Hepatic stellate cell (primary cell): Measurements from ENCODE around the gene TMEM245.
A peak's percentile ranks its signal among the peaks of the same experiment; 100 is the strongest.
"Not testable (repeated sequence)": the region's sequence is repeated elsewhere in the genome, so short reads cannot be mapped to it uniquely, and the experiment has no call there.

Experiments
- DNase-seq: peaks from one replicate; pipeline ENCODE4 v3.0.0; 2011; ENCODE audit warnings: low spot score

Gene TMEM245

GRCh38 chr9:109132567-109133021, 12.8 kb upstream of the TMEM245 start:
- no peak for DNase-seq

- no peak for DNase-seq
Measured at GRCh38 chr9:109129470-109130197, 9.9 kb upstream of the TMEM245 start.

DNA sequence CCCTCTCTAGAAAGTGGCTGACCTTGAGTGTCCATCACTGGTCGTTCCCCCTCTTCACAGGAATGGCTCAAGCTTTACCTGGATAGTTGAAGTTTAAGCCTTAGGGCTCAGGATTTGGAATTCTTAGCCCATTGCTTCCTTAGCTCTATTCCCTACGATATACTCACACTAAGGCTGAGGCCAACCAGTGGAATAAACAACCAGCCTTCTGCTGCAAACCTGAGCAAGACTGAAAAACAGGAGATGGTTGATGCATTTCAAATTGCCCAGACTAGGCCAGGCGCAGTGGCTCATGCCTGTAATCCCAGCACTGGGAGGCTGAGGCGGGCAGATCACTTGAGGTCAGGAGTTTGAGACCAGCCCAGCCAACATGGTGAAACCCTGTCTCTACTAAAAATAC, 6.9 kb upstream of the TMEM245 start:
- DNase-seq, result not testable (repeated sequence)

DNA sequence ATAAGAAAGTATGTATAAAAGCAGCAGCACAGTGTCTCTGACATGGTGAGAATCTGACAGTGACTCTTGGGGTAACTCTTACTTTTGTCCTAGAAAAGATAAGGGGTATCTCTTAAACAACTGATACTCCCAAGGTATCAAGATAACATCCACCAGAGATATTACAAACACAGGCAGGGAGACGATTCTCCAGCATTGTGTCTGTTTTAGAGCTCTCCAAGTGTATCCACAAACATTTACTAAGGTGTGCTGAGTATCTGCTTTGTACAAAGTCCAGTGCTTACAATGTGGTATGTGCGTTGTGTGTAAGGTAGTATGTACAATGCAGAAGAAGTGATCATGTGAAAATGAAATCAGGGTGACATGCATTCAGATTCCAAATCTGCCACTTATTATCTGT, 4.4 kb upstream of the TMEM245 start:
- no peak for DNase-seq

DNA sequence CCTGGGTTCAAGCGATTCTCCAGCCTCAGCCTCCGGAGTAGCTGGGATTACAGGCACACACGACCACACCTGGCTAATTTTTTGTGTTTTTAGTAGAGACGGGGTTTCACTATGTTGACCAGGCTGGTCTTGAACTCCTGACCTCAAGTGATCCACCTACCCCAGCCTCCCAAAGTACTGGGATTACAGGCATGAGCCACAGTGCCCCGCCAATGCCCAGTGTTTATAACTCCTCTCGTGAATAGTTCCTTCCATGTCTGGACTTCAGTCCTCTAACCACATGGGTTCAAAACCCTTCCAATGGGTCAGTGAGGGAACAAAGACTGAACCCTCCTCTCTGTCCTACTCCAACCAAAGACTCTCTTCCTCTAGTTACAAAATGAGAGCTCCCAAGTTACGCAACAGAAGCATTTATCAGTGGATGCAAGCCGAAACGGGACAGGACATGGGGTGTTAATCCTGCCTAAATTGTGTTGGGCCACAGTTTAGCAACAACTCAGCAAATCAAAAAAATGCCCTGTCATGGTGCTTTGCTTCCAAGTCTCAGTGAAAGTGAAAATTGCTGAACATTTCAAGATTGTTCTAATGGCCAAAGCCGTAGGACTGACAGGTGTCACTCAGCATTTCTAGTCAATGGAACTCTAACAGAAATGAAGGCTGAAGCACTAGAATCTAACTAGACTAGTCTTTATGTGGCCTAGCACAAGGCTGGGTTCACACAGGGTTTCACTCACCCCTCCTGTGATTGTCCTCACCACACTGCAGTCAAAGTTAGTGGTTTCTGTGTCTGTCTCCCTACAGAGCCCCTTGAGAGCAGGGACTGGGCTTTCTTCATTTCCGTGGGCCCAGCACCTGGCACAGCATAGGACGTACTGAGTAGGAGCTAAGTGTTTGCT, 3.2 kb upstream of the TMEM245 start:
- DNase-seq, result no peak

DNA sequence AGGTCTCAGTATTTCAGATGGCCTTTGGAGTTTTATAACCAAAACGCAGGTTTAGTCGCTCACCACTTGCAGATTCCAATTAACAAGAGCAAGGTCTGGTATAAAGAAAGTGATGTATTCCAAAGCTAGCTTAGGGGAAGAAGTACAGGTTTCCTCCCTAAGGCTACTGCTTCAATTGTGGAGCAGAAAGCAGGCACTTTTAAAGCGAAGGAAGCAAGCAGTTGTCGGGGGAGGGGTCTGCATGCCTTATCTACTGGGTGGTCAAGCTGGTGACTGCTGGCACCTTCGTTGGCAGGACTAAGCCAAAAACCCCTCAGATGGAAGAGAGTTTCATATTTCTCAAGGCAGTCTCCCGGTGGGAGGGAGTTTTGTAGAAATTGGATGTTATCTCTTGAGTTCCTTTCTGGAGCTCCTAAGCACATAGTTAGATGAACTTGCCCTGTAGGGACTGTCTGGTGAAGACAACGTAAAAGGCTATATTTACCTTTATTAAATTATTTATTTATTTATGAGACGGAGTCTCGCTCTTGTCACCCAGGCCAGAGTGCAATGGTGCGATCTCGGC, 1.6 kb upstream of the TMEM245 start:
- DNase-seq, result no peak

GRCh38 chr9:109120204-109120789, 550 bp upstream of the TMEM245 start:
- no peak for DNase-seq

DNA sequence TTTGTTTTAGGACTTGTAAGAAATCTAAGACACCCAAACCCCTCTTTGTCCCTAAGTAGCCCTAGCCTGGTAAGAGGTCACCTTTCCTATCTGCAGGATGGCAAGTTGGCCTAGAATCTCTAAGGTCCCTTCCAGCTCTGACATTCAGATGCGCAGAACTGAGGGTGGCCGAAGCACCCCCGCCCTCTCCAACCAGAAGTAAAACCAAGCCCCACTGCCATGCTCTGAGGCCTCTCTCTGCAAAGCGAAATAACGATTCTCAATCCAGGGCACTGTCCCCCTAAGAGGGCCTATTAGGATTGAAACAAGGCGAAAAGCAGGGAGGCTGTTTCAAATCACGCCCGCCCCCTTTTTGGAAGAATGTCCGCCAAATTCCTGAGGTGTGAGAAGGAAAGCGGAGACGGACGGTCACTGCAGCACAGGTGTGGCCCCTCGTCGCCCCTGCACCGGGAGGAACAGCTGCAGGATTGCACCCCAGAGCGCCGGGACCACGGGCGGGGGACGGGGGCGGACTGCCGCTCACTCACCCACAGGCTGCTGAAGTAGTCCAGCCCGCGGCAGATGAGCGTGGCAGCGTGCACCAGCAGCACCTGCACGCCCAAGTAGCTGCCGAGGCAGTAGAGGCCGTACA, 824 bp downstream of the TMEM245 start:
- DNase-seq, result no peak

DNA sequence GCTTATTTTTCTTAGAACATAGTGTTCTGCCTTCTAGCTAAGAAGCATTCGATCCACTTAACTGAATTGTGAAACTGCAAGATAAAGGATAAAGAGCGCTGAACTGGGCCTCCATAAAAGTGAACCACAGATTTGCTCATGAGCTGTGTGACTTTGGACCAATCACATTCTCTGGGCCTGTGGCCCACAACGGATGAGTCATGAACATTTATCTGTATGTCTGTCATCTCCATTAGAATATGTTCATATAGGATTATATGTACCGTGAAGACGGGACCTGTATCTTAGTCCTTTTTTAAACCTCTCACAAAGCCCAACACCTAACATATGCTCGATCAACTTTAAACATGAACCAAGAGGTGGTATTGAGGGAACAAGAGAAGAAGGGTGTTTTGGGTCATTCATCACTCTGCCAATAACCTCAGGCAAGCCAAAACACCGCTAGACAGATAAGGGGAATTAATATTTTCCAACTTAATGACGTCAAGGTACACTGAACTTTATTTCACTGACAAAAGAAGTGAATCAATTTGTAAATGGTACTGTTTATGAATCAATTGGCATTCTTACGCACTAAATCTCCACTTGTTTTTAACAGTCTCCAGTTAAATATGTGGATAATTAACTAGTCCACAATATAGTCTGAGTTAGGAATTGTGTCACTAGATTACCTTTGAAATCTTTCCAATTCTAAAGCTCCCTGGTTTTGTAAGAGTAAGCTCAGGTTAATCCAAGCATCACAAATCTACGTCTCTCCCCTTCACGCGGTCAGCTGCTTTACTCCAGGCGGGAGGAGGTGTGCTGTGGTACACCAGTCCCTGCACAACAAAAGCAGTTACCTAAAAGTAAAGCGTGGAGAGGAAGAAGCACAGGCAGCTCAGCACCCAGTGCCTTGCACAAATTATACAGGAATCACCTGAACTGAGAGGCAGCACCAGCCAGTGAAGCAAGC, 1.6 kb downstream of the TMEM245 start:
- DNase-seq, result peak; percentile 71

DNA sequence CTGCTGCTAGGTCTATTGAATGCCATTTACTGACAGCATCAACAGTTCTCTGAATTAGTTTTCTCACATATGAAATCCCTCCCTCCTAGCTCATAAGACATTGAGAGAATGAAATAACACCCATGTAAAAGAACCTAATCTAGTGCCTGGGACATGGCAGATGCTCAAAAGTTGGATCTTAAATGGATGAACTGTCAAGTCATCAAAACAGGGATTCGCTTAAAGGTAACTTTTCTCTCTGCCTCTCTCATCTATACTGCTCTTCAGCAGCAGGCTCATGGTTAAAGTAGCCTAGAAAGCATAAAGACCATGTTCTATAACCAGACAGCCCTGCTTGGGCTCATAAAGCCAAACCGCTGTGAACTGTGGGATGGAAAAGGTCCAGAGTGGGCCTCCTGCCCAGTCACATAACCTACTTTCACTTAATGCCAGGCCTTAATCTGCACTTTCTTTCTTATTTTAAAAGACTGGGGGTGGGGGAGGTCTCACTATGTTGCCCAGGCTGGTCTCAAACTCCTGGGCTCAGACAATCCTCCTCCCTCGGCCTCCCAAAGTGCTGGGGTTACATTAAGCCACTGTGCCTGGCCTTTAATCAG, 3.7 kb downstream of the TMEM245 start:
- no peak for DNase-seq

DNA sequence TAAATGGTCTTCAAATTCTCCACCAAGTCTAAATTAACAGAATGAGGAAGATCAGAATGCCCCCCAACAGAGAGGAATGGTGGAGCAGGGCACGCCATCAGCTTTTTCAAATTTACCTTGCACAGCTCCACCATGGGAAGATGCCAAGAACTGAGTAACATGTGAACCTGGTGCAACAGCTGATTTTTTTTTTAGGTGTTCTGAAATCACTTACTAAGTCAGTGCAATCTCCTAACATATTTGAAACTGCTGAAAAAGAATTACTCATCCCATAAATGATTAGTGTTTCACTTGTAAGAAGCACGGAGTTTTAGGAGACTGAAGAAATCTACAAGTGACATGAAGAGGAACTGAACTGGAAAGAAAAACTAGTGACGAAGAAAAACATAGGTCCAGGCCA, 5.1 kb downstream of the TMEM245 start:
- DNase-seq, result no peak

GRCh38 chr9:109113892-109114609, 5.7 kb downstream of the TMEM245 start:
- DNase-seq, result no peak

DNA sequence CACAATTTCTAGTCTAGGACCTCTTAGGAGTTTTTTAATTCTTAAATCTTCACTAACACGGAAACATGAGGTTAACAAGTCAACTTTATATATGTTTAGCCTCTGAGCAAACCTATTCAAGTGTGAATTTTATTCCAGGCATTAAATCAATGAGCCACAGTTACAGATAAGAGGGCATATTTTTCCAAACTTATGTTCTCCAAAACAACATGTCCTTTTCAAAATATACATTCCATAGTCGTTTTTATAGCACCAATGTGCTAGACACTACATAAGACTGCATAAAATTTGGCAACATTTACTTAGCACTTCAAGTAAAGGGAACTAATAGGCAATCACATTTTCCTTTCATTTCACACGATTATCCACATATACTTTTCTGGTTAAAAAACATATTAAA, 6.5 kb downstream of the TMEM245 start:
- no peak for DNase-seq

GRCh38 chr9:109110329-109111021, 9.3 kb downstream of the TMEM245 start:
- no peak for DNase-seq

DNA sequence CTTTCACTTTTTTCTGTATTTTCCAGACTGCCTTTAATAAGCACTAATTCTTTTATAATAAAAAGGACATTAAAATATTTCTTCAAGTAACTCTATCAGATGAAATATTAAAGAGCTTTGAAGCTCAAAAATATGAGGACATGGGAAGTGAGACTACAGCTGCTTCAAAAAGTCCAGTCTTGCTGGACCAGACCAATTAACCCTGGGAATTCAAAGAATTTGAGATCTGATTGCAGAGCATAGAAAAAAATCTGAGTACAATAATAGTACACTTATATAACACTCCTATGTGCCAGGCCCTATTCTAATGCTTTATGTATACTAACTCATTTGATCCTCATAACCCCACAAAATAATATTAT, 9.8 kb downstream of the TMEM245 start:
- DNase-seq, result no peak

GRCh38 chr9:109108318-109108717, 11.4 kb downstream of the TMEM245 start:
- no peak for DNase-seq

- peak; percentile 45 for DNase-seq
Measured at GRCh38 chr9:109107402-109108240, 12.1 kb downstream of the TMEM245 start.

DNA sequence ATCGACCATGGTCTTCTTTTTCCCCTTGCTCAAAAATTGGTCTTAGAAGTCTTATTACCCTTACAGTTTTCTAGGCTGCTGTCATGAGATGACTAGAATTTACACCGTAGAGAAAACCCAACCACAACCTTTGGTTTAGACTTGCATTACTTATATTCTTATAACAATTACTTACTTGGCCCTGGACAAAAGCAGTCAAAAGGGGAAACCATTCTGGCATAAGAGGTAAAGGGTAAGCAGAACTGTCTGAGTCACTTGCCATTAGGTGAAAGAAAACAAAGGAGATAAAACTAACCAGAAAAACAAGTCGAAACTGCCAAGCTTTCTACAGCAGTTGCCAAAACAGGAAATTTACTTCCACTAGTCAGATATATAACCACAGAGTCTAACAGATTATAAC, 17.9 kb downstream of the TMEM245 start:
- no peak for DNase-seq
